ENCODE data around the gene DCAF10.

The DCAF10 gene

DNA sequence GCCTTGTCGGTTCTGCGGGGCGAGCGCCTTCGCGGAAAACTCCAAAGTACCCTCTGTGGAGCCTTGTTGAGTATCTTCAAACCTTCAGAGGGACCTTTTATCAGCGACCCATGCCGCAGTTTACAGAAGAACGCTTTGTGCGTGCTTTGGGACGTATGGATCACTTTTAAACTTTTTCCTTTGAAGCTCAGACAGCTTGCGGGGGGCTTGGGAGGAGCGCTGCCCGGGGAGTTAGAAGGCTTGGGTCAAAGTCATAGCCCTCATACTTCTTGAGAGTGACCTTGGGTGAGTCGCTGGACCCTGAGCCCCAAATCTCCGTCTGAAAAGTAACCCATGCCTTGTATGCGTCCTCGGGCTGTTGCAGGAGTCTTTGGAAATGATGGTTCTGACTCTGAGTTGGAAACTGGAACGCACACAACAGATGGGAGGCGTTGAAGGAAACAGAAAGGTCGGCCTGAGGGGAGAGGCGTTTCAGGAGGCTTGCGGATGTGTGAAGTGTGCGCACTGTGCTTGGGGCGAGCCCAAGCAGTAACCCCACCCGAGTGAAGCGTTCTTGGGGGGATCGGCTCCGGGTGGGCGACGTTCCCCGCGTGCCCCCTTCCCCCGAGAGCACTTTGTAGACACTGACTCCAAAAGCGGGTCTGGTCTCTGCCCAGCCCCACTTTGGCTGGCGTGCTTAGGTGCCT is 104.0 kb downstream of the DCAF10 start:
- H3K9me3 ChIP-seq = no peaks in the 10 kb centered on the region
- no peaks in the 10 kb centered on the region for H3K27me3 ChIP-seq
- TF ChIP-seq, protein P1, sequence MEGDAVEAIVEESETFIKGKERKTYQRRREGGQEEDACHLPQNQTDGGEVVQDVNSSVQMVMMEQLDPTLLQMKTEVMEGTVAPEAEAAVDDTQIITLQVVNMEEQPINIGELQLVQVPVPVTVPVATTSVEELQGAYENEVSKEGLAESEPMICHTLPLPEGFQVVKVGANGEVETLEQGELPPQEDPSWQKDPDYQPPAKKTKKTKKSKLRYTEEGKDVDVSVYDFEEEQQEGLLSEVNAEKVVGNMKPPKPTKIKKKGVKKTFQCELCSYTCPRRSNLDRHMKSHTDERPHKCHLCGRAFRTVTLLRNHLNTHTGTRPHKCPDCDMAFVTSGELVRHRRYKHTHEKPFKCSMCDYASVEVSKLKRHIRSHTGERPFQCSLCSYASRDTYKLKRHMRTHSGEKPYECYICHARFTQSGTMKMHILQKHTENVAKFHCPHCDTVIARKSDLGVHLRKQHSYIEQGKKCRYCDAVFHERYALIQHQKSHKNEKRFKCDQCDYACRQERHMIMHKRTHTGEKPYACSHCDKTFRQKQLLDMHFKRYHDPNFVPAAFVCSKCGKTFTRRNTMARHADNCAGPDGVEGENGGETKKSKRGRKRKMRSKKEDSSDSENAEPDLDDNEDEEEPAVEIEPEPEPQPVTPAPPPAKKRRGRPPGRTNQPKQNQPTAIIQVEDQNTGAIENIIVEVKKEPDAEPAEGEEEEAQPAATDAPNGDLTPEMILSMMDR (IDR thresholded peaks at IDR 0.05) = no peak
- H3K4me1 ChIP-seq (ENCODE audit: control insufficient read depth in 1 of 2, insufficient read depth in 1 of 2, low read depth in 1 of 2, low read length in 1 of 2) = peaks cover 49 to 62% of the 10 kb centered on the region in 2 experiments
- peak overlapping the region; percentile 85 to 91 for H3K4me3 ChIP-seq (ENCODE audit: low read depth in 1 of 2, low read length in 1 of 2)
- H3K36me3 ChIP-seq = no peaks in the 10 kb centered on the region
- H3K27ac ChIP-seq = peak overlapping the region; percentile 91

- no peak overlapping the region for H3K4me3 ChIP-seq (ENCODE audit: low read depth in 1 of 2, low read length in 1 of 2)
- peaks cover 54 to 66% of the 10 kb centered on the region in 2 experiments for H3K4me1 ChIP-seq (ENCODE audit: control insufficient read depth in 1 of 2, insufficient read depth in 1 of 2, low read depth in 1 of 2, low read length in 1 of 2)
- H3K27ac ChIP-seq = peak overlapping the region; percentile 91
These were observed 104.5 kb downstream of the DCAF10 start for GRCh38 chr9:37905131-37905505.

DNA sequence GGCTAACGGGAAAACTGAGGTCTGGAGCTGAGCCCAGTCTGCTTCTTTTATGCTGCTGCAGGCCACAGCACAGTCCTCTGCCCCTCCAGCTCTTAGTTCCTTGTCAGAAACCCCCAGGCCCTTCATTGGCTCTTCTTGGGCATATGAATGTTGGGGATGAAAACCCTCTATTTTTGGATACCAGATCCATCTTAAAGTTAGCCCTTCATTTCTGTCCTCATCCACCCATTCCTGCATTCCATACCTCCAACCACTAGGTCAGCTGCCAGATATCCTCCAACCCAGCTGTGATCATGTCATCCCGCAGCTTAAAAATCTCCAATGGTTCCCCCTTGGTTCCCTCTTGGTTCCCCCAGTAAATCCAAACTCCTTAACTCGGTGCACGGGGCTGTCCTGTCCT is 105.2 kb downstream of the DCAF10 start:
- TF ChIP-seq, protein P1 (IDR thresholded peaks at IDR 0.05) = no peak
- Histone ChIP-seq H3K4me1 (ENCODE audit: control insufficient read depth in 1 of 2, insufficient read depth in 1 of 2, low read depth in 1 of 2, low read length in 1 of 2) (peaks cover 58 to 72% of the 10 kb centered on the region in 2 experiments), H3K4me3 (ENCODE audit: low read depth in 1 of 2, low read length in 1 of 2) (no peak overlapping the region), H3K9me3 (no peaks in the 10 kb centered on the region), H3K27me3 (no peaks in the 10 kb centered on the region), H3K36me3 (no peaks in the 10 kb centered on the region), H3K27ac (peak overlapping the region; percentile 11)

More at GRCh38 chr9:37905131-37905505, 104.5 kb downstream of the DCAF10 start:
- Histone ChIP-seq H3K9me3 (no peaks in the 10 kb centered on the region), H3K27me3 (no peaks in the 10 kb centered on the region), H3K36me3 (no peaks in the 10 kb centered on the region)
- TF ChIP-seq, protein P1 (IDR thresholded peaks at IDR 0.05) = no peak

GRCh38 chr9:37906312-37907239 is 106.0 kb downstream of the DCAF10 start:
- H3K9me3 ChIP-seq = no peaks in the 10 kb centered on the region
- H3K36me3 ChIP-seq = no peaks in the 10 kb centered on the region
- no peaks in the 10 kb centered on the region for H3K27me3 ChIP-seq
- TF ChIP-seq, protein P1 (IDR thresholded peaks at IDR 0.05) = no peak
- peaks cover 66 to 80% of the 10 kb centered on the region in 2 experiments for H3K4me1 ChIP-seq (ENCODE audit: control insufficient read depth in 1 of 2, insufficient read depth in 1 of 2, low read depth in 1 of 2, low read length in 1 of 2)
- H3K27ac ChIP-seq = peak overlapping the region; percentile 93
- H3K4me3 ChIP-seq (ENCODE audit: low read depth in 1 of 2, low read length in 1 of 2) = no peak overlapping the region

DNA sequence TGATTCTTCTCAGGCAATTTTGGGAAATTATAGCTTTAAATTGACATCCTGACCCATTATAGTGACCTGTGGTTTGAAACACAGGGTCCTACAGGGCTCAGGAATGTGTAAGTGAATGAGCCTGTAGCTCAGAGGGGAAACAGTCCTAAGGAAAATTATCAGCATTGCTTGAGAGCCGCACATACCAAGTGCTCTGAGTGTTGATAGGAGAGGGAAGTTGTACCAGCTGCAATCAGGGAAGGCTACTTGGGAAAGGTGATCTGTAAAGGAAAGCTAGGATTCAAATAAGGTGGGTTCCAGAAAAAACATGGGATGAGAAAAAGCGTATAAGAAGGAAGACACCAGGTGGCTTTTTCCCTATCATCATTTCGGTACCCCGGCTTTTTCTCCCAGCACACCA is 107.7 kb downstream of the DCAF10 start:
- Histone ChIP-seq H3K4me3 (ENCODE audit: low read depth in 1 of 2, low read length in 1 of 2) (peak overlapping the region in 1 of 2 experiments; percentile 36), H3K36me3 (no peaks in the 10 kb centered on the region), H3K27ac (peak overlapping the region; percentile 93), H3K9me3 (no peaks in the 10 kb centered on the region), H3K4me1 (ENCODE audit: control insufficient read depth in 1 of 2, insufficient read depth in 1 of 2, low read depth in 1 of 2, low read length in 1 of 2) (peaks cover 64 to 76% of the 10 kb centered on the region in 2 experiments), H3K27me3 (no peaks in the 10 kb centered on the region)
- TF ChIP-seq, protein P1 (IDR thresholded peaks at IDR 0.05) = no peak
